ENCODE data around the gene EPHA2.
"Not testable (repeated sequence)": the region's sequence is repeated elsewhere in the genome, so short reads cannot be mapped to it uniquely, and the experiment has no call there.

The EPHA2 gene

DNA sequence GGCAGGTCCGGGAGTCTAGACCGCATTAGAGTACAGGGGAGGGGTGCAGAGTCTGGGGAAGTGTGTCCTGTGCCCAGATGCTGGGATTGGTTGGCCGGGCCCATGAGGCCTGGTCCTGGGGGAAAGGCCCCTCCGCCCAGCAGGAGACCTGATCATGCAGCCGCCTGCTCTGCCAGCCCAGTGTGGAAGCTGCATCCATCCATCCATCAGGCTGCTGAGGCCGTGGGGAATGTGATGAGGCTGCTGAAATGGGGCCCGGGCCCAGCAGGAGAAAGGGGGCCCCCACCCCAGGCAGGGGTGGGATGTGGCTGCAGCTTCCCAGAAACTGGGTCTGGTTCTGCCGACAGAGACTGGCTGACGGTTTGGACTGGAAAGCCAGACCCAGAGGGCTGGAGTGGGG, 37.2 kb downstream of the EPHA2 start:
- DNase-seq = no peak

- no peak for DNase-seq
These were observed 37.9 kb downstream of the EPHA2 start for GRCh38 chr1:16117936-16118335.

GRCh38 chr1:16117369-16117768, 38.5 kb downstream of the EPHA2 start:
- DNase-seq = no peak

GRCh38 chr1:16116625-16117024, 39.2 kb downstream of the EPHA2 start:
- DNase-seq = no peak

DNA sequence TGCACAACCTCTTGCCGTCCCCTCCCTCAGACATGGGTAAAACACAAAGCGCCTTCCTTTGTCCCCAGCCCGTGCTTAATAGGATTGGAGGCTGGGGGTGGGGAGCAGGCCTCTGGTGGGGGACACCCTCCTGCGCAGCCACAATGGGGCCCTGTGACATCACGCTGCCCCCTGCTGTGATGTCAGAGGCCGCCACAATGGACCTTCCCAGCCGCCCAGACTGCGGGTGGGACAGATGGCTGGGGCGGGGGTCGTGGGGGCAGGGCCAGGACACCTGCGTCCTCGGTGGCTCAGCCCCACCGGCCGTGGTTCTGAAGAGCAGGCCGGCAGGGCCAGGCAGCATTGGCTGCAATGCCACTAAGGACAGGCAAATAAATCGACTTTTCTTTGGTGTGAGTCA, 39.9 kb downstream of the EPHA2 start:
- no peak for DNase-seq

DNA sequence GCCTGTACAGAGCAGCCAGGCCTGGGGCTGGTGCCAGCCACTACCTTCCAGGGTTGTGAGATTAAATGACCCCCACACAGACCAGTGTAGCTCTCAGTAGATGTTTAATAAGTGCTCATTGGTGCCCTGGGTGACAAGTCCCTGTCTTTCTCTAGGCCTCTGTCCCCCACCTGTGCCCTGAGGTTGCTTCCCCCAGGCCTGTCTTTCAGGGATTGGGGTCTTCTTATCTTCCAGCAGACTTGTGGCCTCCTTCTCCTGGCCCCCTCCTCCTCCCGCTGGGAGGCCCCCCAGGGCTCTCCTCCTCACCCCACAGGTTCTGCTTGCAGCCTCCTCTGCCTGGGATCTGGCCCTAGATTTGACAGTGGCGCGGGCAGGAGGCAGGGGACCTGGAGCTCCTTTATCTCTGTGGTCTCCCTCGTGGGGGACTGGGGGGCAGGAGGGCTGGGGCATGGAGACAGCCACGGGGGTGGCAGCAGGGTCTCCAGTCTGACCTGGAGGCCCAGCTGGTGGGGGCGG, 40.3 kb downstream of the EPHA2 start:
- DNase-seq = no peak

DNA sequence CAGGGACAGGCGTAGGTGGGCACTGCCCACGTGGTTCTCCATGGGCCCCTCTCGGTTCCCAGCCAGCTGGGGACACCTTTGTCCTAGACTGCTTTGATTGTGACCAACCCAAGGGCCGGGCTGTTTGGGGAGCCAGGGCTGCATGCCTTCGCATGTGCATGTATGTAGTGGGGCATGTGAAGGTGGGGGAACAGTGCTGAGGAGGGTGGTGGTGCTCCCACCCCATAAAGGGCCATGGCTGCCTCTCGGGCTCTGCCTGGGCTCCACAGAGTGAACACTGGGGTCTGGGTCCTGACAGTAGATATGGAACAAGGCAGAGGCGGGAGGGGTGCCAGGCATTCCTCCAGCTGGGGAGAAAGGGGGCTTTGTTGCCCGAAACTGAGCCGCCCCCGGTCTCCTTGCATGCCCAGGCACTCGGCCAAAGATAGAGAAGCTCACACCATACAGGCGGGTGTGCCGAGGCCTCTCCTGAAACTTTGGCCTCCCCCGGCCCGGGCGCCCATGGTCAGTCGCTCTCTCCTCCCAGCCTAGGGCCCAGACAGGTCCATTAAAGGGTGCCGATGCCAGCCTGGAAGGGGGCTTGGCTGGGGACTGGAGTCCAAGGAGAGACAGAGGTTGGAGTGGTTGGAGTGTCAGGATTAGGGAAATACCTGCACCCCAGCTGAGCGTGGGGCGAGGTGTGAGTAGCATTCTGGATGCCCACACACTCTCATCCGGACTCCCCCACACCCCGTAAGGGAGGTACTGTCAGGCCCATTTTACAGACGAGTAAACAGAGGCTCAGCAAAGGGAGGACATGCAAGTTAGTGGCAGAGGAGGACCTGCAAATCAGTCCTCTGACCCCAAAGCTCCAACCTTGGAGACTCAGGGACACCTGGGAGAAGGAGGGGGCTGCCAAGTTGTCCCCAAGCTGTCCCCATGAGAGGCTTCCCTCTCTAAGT, 41.1 kb downstream of the EPHA2 start:
- no peak for DNase-seq

DNA sequence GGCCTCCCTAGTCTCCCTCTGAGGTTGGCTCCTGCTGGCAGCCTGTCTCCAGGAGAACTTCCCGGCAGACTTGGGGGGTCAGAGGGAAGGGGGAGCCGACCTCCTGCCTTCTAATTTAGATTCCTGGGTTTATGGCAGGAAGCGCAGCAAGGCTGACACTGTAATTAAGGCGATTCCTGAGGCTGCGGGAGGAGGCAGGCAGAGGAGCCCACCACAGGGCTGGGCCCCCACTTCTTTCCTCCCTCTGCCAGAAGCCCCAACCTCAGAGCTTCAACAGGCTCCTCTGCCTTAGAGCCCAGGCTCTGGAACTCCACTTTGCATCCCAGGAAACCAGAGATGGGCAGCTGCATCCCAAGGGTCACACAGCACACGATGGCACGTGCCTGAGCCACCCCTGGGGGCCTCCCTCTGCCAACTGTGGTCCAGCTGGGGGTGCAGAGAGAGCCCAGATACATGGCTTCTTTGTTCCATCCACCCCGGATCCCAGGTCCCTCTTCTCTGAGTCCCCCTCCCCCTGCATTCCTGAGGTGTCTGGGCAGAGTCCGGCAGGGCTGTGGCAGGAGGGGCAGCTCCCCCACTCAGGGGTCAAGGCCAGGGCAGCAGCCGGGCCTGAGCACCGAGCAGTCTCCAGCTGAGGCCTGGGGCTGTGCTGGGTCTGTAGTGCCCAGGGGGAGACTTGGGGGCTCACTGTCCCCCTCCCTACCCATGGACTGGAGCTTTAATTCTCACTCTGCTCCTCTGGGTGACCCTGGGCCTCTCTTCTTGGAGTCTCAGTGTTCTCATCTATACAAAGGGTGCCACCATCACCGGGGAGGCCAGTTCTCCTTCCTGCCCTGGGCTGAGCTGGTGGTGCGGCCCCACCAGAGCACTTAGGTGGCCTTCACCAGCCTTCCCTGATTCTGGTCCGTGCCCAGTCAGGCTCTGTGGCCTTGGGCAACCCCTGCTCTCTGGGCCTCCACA, 43.0 kb downstream of the EPHA2 start:
- DNase-seq = no peak

DNA sequence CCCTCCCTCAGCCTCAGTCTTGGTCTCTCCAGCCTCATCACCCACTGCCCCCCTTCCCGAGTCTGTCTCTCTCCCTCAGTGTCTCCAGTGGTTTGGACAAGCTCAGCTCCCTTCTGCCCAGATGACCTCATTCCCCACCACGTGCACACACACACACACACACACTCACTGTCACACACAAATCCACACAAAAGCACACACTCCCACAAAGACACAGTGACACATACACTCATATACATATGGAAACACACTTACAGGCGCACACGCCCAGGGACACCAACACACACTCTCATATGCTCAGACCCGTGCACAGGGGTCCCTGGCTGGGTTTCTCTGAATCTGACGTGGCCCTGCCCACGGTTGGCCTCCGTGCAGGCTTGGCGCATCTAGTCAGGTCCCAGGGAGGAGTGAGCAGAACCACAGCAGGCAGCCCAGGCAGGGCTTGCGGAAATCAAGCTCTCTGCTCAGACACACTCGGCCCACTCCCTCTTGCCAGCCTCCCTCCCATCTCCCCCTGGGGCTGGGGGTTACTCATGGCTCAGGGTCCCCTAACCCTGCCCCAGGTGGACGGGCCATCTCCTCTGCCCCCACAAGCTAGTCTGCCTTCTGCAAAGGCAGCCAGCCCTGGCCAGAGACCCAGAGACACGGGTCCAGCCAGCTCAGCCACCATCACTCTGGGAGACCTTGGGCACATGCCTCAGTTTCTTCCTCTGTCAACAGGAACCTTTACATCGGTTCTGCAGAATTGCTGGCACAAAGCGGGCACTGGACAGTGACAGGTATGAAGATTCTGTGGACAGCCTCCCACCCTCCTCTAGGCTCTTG, 43.9 kb downstream of the EPHA2 start:
- no peak for DNase-seq

GRCh38 chr1:16110884-16111283, 45.0 kb downstream of the EPHA2 start:
- DNase-seq = no peak

GRCh38 chr1:16110456-16110855, 45.4 kb downstream of the EPHA2 start:
- DNase-seq = no peak

- DNase-seq = no peak
These were observed 46.3 kb downstream of the EPHA2 start for GRCh38 chr1:16109571-16109970.

GRCh38 chr1:16107039-16107438, 48.8 kb downstream of the EPHA2 start:
- DNase-seq = not testable (repeated sequence)

- DNase-seq = no peak
These were observed 54.2 kb downstream of the EPHA2 start for GRCh38 chr1:16101623-16102022.

- no peak for DNase-seq
These were observed 56.5 kb downstream of the EPHA2 start for GRCh38 chr1:16099412-16099811.

GRCh38 chr1:16095447-16095846, 60.4 kb downstream of the EPHA2 start:
- no peak for DNase-seq

- no peak for DNase-seq
These were observed 61.3 kb downstream of the EPHA2 start for GRCh38 chr1:16094453-16095158.

- DNase-seq = no peak
These were observed 62.3 kb downstream of the EPHA2 start for GRCh38 chr1:16093611-16094010.

DNA sequence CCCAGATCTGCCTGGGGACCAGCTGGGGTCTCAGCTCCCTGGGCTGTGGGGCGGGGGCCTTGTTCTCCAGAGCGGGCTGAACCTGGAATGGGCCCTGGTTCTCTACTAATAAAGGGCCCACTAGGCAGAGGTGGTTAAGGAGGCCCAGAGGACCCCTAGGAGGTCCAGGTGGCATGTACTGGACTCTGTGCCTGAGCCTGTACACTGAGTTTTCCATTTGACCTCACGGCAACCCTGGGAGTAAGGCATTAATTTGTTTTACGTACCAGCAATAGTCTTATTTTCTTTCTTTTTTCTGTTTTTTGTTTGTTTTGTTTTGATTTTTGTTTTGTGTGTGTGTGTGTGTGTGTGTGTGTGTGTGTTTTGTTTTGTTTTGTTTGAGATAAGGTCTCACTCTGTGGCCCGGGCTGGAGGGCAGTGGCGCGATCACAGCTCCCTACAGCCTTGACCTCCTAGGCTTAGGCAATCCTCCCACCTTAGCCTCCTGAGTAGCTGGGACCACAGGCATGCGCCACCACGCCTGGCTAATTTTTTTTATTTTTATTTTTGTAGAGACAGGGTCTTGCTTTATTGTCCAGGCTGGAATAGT, 62.9 kb downstream of the EPHA2 start:
- DNase-seq = no peak

DNA sequence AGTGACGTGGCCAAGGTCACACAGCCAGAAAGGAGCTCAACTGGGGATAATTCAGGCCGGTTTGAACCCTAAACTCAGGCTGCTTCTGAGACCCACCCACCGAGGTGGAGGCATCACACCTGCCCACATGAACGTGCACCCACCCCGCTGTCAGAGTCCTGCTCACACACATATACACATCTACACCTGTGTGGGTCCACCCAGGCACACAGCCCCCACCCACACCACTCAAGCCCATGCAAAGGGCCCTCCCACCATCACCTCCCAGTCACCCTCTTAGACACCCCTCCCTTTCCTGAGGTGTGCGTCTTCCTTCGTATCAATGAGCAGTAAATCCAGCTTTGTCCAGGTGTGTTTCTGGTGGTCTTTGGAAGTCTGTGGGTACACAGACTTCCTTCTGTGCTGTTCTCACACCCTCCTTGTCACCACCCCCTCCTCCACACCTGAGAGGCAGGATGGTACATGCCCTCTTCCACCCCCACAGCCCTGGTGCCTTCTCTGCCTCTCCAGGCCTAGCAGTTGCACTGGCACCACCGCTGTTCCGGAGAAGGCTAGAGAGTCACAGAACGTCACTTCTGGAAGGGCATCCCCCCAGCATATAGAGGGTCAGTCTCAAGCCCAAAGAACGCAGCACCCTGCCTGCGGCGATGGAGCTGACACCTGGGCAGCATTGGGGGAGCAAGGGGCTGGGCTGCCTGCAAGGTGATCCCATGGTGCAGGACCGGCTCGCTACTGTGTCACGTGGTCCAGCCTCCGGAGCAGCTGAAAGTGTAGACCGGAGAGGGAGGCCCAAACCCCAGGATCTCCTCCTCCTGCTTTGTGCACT, 63.6 kb downstream of the EPHA2 start:
- no peak for DNase-seq

DNA sequence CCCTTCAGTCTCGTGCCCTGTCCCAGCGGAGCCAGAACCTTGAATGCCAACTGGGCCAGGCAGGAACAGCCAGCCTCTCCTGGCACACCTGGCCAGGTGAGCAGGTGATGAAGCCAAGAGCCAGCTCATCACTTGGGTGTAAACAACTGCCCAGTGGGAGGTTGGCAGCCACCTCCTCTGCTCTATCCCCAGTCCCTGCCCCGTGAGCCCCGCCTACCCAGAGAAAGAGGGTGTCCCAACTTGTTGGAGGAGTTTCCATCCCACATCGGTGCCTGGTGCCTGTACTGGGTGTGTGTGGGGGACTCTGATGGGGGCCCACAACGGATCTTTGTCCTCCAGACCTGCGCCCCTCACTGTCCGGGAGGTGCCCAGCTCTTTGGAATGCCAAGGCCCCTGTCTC, 64.6 kb downstream of the EPHA2 start:
- DNase-seq = no peak

Data from SW 1271 (cell line).